ENCODE results near the gene DESI2. TPM values are rescaled to one million over a fixed set of nuclear protein-coding genes. Genes with fewer than 3 reads are reported as not detected.
"Not testable (repeated sequence)": the region's sequence is repeated elsewhere in the genome, so short reads cannot be mapped to it uniquely, and the experiment has no call there.

Gene DESI2
- polyA plus RNA-seq, 3 donors = 5.3 to 17.5 (median 10.6) TPM

GRCh38 chr1:244732851-244733450 is 80.0 kb downstream of the DESI2 start:
- 84 to 95% (median 93%) methylated on average over 15 of the region's 15 CpGs for WGBS, 3 donors
- no peak overlapping the region for H3K27ac ChIP-seq (ENCODE audit: low read depth, low read length)

- 91 to 96% (median 93%) methylated on average over 6 of the region's 6 CpGs for WGBS, 3 donors
- no peak overlapping the region for H3K27ac ChIP-seq (ENCODE audit: low read depth, low read length)
Measured at GRCh38 chr1:244735404-244735803, 82.5 kb downstream of the DESI2 start.

GRCh38 chr1:244735876-244736561 is 83.1 kb downstream of the DESI2 start:
- 91 to 94% (median 94%) methylated on average over 10 of the region's 10 CpGs for WGBS, 3 donors
- no peak overlapping the region for H3K27ac ChIP-seq (ENCODE audit: low read depth, low read length)

- H3K27ac ChIP-seq (ENCODE audit: low read depth, low read length) = not testable (repeated sequence)
- 77 to 90% (median 88%) methylated on average over 2 of the region's 2 CpGs for WGBS, 3 donors
Measured at GRCh38 chr1:244739140-244739539, 86.2 kb downstream of the DESI2 start.

GRCh38 chr1:244740027-244740617 is 87.2 kb downstream of the DESI2 start:
- 91 to 94% (median 94%) methylated on average over 20 of the region's 20 CpGs for WGBS, 3 donors
- not testable (repeated sequence) for H3K27ac ChIP-seq (ENCODE audit: low read depth, low read length)

GRCh38 chr1:244741692-244742091 is 88.8 kb downstream of the DESI2 start:
- no peak overlapping the region for H3K27ac ChIP-seq (ENCODE audit: low read depth, low read length)
- WGBS, 3 donors = 85 to 98% (median 96%) methylated on average over 5 of the region's 5 CpGs

GRCh38 chr1:244749230-244750016 is 96.5 kb downstream of the DESI2 start:
- H3K27ac ChIP-seq (ENCODE audit: low read depth, low read length) = no peak overlapping the region
- 89 to 90% (median 90%) methylated on average over 9 of the region's 9 CpGs for WGBS, 3 donors

GRCh38 chr1:244751271-244751895 is 98.5 kb downstream of the DESI2 start:
- 88 to 89% (median 88%) methylated on average over 13 of the region's 13 CpGs for WGBS, 3 donors
- no peak overlapping the region for H3K27ac ChIP-seq (ENCODE audit: low read depth, low read length)

- no peak overlapping the region for H3K27ac ChIP-seq (ENCODE audit: low read depth, low read length)
- 93 to 95% (median 94%) methylated on average over 7 of the region's 7 CpGs for WGBS, 3 donors
Measured at GRCh38 chr1:244755673-244756072, 102.7 kb downstream of the DESI2 start.

GRCh38 chr1:244757091-244757939 is 104.4 kb downstream of the DESI2 start:
- WGBS, 3 donors = 86 to 94% (median 91%) methylated on average over 15 of the region's 15 CpGs
- no peak overlapping the region for H3K27ac ChIP-seq (ENCODE audit: low read depth, low read length)

Other genes starting within 250 kb of the DESI2 start
- 10 to 100 TPM; 12.8 to 21.4 (median 17.8) TPM for gene ADSS2, start 201.2 kb upstream of the DESI2 start, polyA plus RNA-seq
- gene CATSPERE, start 191.9 kb upstream of the DESI2 start, polyA plus RNA-seq = 1 to 10 TPM in 1 of 3 donors, under 1 TPM in 2; 0.22 to 1.3 (median 0.35) TPM
- gene COX20, start 182.5 kb downstream of the DESI2 start, polyA plus RNA-seq = 10 to 100 TPM; 22.7 to 68.7 (median 29.9) TPM
- 100 to 1,000 TPM in 2 of 3 donors, 10 to 100 TPM in 1; 92.2 to 196 (median 185) TPM for gene HNRNPU, start 211.4 kb downstream of the DESI2 start, polyA plus RNA-seq

All from adipose tissue (tissue), 3 donors.